Activated naive CD8-positive, alpha-beta T cell treated with anti-CD3 and anti-CD28 coated beads, Interleukin-2, amount 10 ng/mL, durations not matched to agents 7 days and 5 days (primary cell): ENCODE measurements around the gene LRRC37A. TPM values are rescaled to one million over a fixed set of nuclear protein-coding genes. Genes with fewer than 3 reads are reported as not detected.
A peak's percentile ranks its signal among the peaks of the same experiment; 100 is the strongest.
"Not testable (repeated sequence)": the region's sequence is repeated elsewhere in the genome, so short reads cannot be mapped to it uniquely, and the experiment has no call there.

ENCODE experiments used
- ATAC-seq: fragments of 150-1000 bp; cut with Tn5 transposase; one replicate; pipeline ENCODE4 v1.10.0; 2021; ENCODE audit warnings: low read depth, moderate library complexity
- POLR2A ChIA-PET: fragments of 350-600 bp; sonication (Branson Sonifier 250); formaldehyde crosslinking; loops from one replicate; lab custom pipeline; 2021; ENCODE audit warnings: antibody characterized with exemption; lab: Charles Lee
- DNase-seq: peaks from one replicate; pipeline ENCODE4 v3.0.0; 2021
- H3K27ac Mint-ChIP-seq: one replicate; pipeline ENCODE4 v1.8.0; 2022; ENCODE audit warnings: mild to moderate bottlenecking, mixed read lengths
- H3K27me3 Mint-ChIP-seq: one replicate; pipeline ENCODE4 v1.8.0; 2022; ENCODE audit warnings: mild to moderate bottlenecking, moderate library complexity, mixed read lengths
- H3K36me3 Mint-ChIP-seq: one replicate; pipeline ENCODE4 v1.8.0; 2021; ENCODE audit warnings: mild to moderate bottlenecking, mixed read lengths
- H3K4me1 Mint-ChIP-seq: one replicate; pipeline ENCODE4 v1.8.0; 2021; ENCODE audit warnings: mixed read lengths
- H3K4me3 Mint-ChIP-seq: one replicate; pipeline ENCODE4 v1.8.0; 2022; ENCODE audit warnings: mild to moderate bottlenecking, moderate library complexity, mixed read lengths
- H3K9me3 Mint-ChIP-seq: one replicate; pipeline ENCODE4 v1.8.0; 2021; ENCODE audit warnings: mixed read lengths
- total RNA-seq, 2 experiments: library from RNA; stranded (reverse); gene quantifications; one replicate each; pipeline ENCODE4 v1.2.3, GENCODE V29; 2021

LRRC37A gene
- 1 to 10 TPM; 7.6 to 7.7 TPM for total RNA-seq

DNA sequence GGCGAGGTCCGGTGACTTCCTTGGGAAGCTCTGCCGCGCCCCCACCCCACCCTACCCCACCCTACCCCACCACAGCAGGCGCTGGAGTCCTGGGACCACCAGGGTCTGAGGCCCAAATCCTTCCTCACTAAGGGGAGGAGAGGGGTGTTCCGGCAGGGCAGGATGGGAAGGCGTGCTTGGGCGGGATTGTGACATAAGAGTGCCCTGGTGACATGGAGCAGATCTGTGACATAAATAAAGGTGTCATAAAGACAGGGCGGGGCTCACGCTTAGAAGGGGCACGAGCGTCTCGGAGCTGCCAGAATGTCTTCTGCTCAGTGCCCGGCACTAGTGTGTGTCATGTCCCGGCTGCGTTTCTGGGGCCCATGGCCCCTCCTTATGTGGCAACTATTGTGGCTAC, at the start of gene LRRC37A:
Gene LRRC37A (plus strand): TSS at position 301 of the 400 bp plus-strand sequence. CDS start 3 bp downstream, at position 304.
- POLR2A ChIA-PET, DNase-seq, H3K4me3 Mint-ChIP-seq, H3K27me3 Mint-ChIP-seq, H3K36me3 Mint-ChIP-seq, H3K9me3 Mint-ChIP-seq, H3K4me1 Mint-ChIP-seq, H3K27ac Mint-ChIP-seq, ATAC-seq: not testable (repeated sequence)

DNA sequence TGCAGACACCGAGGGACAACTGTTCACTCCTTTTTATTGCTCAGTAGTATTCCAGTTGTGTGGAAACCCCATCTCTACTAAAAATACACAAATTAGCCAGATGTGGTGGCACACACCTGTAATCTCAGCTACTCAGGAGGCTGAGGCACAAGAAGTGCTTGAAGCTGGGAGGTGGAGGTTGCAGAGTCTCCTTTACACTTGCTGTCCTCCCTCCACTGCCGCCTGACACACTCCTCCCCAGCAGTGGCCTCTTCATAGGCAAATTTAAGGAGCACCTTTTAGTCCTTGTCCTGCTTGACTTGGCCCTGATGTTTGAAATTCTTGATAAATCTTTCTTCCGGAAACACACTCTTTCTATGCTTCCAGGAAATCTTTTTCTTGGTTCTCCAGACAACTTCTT, 45.8 kb upstream of the LRRC37A start:
- H3K27me3 Mint-ChIP-seq = peaks cover 14% of the 10 kb centered on the region
- DNase-seq, H3K9me3 Mint-ChIP-seq, H3K4me1 Mint-ChIP-seq, H3K4me3 Mint-ChIP-seq, POLR2A ChIA-PET, ATAC-seq, H3K36me3 Mint-ChIP-seq, H3K27ac Mint-ChIP-seq: not testable (repeated sequence)

DNA sequence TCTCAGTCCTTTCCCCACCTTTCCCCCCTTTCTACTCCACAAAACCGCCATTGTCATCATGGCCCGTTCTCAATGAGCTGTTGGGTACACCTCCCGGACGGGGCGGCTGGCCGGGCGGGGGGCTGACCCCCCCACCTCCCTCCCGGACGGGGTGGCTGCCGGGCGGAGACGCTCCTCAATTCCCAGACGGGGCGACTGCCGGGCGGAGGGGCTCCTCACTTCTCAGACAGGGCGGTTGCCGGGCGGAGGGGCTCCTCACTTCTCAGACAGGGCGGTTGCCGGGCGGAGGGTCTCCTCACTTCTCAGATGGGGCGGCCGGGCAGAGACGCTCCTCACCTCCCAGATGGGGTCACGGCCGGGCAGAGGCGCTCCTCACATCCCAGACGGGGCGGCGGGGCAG, 42.1 kb upstream of the LRRC37A start:
- H3K4me1 Mint-ChIP-seq, H3K36me3 Mint-ChIP-seq, H3K27ac Mint-ChIP-seq, ATAC-seq, H3K4me3 Mint-ChIP-seq, POLR2A ChIA-PET, H3K9me3 Mint-ChIP-seq, DNase-seq: not testable (repeated sequence)
- H3K27me3 Mint-ChIP-seq = peaks cover 10% of the 10 kb centered on the region

DNA sequence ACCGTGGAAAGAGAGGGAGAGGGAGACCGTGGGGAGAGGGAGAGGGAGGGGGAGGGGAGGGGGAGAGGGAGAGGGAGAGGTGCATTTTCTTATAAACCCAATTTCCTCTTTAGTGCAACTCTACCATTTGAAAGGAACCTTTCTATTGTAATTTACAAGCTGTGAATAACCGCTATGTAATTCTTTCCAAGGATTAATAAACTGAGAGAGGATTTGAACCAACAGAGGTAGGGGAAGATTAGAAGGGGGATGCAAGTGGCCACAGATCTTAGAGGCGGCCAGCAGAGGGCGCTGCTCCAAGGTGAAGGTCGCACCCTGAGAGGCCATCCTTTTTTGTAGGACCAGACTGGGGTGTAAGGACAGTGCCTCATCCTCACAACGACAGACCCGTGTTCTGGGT, 41.2 kb upstream of the LRRC37A start:
- POLR2A ChIA-PET, H3K27me3 Mint-ChIP-seq, H3K36me3 Mint-ChIP-seq, H3K27ac Mint-ChIP-seq, H3K4me1 Mint-ChIP-seq, H3K9me3 Mint-ChIP-seq, H3K4me3 Mint-ChIP-seq: not testable (repeated sequence)
- DNase-seq (peak; percentile 89), ATAC-seq (peak; percentile 95)

DNA sequence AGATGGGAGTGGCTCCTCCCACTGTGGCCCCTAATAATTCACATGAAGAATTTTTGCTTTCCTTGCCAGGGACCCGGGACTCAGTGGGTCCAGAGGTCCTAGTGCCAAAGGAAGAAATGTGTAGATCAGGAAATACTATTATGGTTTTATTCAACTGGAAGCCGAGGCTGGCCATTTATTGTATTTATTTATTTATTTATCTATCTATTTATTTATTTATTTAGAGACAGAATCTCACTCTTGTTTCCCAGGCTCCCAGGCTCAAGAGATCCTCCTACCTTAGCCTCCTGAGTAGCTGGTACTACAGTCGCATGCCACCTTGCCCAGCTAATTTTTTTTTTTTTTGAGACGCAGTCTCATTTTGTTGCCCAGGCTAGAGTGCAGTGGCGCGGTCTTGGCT, 40.7 kb upstream of the LRRC37A start:
- ATAC-seq, H3K27ac Mint-ChIP-seq, H3K4me1 Mint-ChIP-seq, H3K27me3 Mint-ChIP-seq, H3K4me3 Mint-ChIP-seq, POLR2A ChIA-PET, H3K36me3 Mint-ChIP-seq, H3K9me3 Mint-ChIP-seq, DNase-seq: not testable (repeated sequence)

DNA sequence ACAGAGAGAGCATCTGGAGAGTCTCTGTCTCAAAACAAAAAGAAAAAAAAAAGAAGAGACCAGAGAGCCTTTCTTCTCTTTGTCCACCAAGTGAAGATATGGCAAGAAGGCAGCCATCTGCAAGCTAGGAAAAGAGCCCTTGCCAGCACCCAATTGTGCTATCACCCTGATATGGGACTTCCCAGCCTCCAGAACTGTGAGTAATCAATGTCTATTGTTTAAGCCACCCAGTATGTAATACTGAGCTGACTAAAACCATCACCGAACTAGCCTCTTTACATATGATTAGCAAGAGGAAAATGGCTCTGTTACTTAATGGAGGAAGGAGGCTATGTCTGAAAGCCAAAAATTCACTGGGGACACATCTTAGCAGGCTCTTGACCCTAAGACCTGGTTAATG, 38.6 kb upstream of the LRRC37A start:
- ATAC-seq, H3K36me3 Mint-ChIP-seq, H3K4me3 Mint-ChIP-seq, DNase-seq, H3K27ac Mint-ChIP-seq, H3K9me3 Mint-ChIP-seq, H3K27me3 Mint-ChIP-seq, H3K4me1 Mint-ChIP-seq, POLR2A ChIA-PET: not testable (repeated sequence)

DNA sequence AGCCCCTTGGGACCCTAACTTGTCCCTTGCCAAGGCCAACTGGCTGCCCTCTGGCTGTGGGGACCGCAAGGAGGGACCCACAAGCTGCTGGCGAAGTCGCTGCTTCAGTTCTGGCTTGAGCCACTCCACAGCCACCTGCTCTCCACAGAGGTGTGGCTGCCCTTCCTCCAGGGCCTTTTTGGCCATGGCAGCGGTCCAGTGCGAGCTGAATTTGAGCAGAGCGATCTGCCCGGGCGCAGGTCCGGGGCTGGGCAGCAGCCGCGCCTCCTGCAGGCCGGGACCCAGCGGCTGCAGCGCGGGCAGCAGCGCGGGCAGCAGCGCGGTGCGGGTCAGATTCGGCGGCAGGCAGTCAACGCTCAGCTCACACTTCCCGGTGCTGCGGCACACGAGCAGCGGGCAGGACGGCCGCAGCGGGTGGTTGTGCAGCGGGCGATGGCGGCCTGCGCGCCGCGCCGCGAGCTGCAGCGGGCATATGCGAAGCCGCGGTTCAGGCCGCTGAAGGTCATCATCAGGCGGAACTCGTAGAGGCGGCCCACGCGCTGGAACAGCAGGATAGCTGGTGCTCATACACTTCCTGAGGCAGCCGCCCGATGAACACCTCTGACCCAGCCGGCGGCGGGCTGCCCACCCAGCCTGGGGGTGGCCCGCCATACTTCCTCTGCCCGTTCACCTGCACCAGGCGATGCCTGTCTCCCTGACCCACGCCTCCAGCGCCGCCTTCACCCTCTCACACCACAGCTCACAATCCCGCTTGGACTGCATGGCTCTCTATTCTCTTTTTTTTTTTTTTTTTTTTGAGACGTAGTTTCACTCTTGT, 34.9 kb upstream of the LRRC37A start:
- Mint-ChIP-seq H3K4me1 (peaks cover 16% of the 10 kb centered on the region), H3K27me3 (peaks cover 30% of the 10 kb centered on the region), H3K4me3 (peak overlapping the region; percentile 73)
- DNase-seq (peak; percentile 60), ATAC-seq (peak; percentile 56)
- POLR2A ChIA-PET = interaction anchor here (0.6 to 1.4 kb wide), 2 partner anchors 9 to 674 kb away, joined by 3 to 4 read pairs; no protein-coding TSS in a partner anchor
- not testable (repeated sequence) for H3K9me3 Mint-ChIP-seq, H3K27ac Mint-ChIP-seq, H3K36me3 Mint-ChIP-seq

DNA sequence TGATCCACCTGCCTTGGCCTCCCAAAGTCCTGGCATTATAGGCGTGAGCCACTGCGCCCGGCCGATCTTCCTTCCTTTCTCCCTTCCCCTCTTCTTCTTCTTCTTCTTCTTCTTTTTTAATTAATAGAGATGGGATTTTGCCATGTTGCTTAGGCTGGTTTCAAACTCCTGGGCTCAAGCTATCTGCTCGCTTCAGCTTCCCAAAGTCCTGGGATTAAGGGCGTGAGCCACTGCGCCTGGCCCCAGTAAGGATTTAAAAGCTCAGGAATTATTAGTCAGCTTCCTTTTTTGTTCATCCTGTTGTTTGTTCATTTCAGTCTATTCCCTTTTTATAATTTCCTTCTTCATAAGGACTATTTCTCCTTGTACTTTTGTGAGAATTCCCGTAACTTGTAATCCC, 32.7 kb upstream of the LRRC37A start:
- DNase-seq = no peak
- H3K36me3 Mint-ChIP-seq = peaks cover 2% of the 10 kb centered on the region
- H3K9me3 Mint-ChIP-seq = no peaks in the 10 kb centered on the region
- H3K4me3 Mint-ChIP-seq = no peak overlapping the region
- POLR2A ChIA-PET = interaction anchor here (0.5 kb wide), 1 partner anchor 269 kb away, joined by 3 read pairs; no protein-coding TSS in a partner anchor
- H3K4me1 Mint-ChIP-seq = peaks cover 28% of the 10 kb centered on the region
- ATAC-seq = no peak
- no peak overlapping the region for H3K27ac Mint-ChIP-seq
- peaks cover 39% of the 10 kb centered on the region for H3K27me3 Mint-ChIP-seq

DNA sequence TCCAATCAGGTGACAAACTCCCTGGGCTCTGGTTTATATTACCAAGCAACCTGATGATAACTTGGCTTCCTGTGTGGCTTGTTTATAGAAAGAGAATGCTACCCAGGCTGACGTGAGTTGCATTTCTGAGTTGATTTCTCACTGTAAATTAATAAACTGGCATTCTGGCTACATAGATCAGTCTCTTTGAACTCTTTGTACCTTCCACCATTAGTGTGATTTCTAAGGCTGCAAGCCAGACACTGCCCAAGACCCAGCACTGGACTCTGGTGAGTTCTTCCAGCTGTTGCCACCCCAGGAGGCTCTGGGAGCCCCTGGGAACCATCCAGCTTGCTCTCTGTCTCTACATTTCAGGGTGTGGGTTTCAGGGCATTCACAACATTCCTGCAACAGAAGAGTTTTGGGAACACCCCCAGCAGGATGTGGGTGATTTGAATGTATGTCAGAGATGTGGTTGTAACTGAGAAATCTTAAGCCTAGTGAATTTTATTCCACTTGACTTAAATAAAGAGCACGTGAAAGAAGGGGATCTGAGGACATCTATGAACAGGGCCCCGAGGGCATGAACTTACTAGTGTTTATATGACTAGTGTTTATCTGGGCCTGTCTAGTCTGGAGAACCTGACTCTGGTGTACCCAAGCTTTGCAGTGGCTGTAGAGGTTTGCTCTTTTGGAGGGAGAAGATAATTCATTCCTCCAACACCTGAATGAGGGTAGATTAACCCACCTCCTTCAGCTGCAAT, 30.3 kb upstream of the LRRC37A start:
- peak overlapping the region; percentile 2 for H3K4me3 Mint-ChIP-seq
- no peak for ATAC-seq
- no peak for DNase-seq
- H3K27ac Mint-ChIP-seq = peak overlapping the region; percentile 15
- H3K9me3 Mint-ChIP-seq = no peaks in the 10 kb centered on the region
- H3K4me1 Mint-ChIP-seq = peaks cover 32% of the 10 kb centered on the region
- H3K36me3 Mint-ChIP-seq = peaks cover 2% of the 10 kb centered on the region
- POLR2A ChIA-PET = no interaction called here
- H3K27me3 Mint-ChIP-seq = peaks cover 60% of the 10 kb centered on the region

DNA sequence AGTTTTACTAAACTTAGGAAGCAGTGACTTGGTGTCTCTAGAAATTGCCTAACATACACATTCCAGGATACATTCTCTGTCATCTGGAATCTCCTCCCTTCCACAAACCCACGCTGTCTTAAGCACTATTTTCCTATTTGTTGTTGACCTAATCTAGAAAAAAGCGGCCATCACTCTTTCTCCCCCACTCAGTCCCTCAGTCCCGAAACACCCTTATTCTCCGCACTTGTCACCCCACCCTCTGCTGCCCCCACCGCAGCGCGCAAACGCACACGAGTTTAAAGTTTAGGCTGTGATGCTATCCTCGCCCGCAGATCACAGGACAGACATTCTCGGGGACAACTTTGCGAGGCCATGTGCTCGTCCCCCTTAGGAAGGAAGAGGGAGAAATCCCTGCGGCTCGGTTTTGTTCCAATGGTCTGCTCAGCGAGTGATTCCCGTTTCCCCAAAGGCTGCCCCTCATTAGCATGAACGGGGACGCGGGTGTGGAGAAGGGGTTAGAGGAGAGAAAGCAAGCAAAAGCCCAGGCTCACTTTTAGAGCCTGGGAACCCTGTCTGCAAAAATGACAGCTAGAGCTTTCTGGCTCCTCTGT, 28.8 kb upstream of the LRRC37A start:
- H3K9me3 Mint-ChIP-seq, H3K36me3 Mint-ChIP-seq, ATAC-seq, POLR2A ChIA-PET: not testable (repeated sequence)
- Mint-ChIP-seq H3K4me1 (peaks cover 27% of the 10 kb centered on the region), H3K27me3 (peaks cover 68% of the 10 kb centered on the region), H3K4me3 (peak overlapping the region; percentile 85), H3K27ac (peak overlapping the region; percentile 53)
- peak; percentile 50 for DNase-seq

DNA sequence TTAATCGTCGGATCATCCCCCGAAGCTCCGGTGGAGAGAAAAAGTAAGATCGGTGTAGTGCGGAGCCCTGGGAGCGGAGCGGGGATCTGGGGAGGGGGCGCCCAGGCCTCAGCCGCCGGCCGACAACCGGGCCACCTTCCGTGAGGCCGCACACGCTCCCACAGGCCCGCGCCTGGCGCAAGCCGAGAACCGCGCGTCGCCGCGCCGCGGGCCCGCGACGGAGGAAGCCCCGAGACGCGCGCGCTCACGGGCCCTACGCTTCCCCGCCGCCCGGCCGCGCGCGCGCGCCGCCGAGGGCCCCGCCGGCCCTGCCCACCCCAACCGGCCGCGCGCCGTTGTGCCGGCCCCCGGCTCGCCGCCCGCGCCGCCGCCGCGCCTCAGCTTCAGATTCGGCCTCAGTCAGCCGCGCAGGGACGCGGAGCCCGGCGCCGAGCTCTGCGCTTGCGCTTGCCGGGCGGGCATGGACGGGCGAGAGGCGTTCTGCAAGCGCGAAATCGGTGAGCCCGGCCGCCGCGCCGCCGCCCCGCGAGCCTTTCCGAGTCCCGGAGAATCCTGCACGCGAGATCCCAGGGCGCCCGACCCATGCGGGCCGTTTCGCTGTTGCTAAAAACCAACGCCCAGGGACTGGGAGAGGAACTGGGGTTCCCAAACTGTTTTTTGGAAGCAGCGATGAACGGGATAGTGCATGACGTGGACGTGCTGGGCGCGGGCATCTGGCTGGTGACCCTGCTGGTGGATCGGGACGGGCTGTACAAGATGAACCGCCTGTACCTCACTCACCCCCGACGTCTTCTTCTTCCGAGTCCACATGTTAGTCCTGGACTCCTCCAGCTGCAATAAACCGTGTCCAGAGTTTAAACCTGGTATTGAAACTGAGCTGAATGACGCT, 28.0 kb upstream of the LRRC37A start:
- Mint-ChIP-seq H3K9me3 (no peaks in the 10 kb centered on the region), H3K4me3 (peak overlapping the region; percentile 85), H3K36me3 (no peaks in the 10 kb centered on the region), H3K27me3 (peaks cover 68% of the 10 kb centered on the region), H3K27ac (peak overlapping the region; percentile 59), H3K4me1 (peaks cover 27% of the 10 kb centered on the region)
- peak; percentile 87 for DNase-seq
- POLR2A ChIA-PET = interaction anchor here (1.6 kb wide), 1 partner anchor 74 kb away, joined by 5 read pairs; the partner anchor contains the start of gene KANSL1
- peak; percentile 78 for ATAC-seq

DNA sequence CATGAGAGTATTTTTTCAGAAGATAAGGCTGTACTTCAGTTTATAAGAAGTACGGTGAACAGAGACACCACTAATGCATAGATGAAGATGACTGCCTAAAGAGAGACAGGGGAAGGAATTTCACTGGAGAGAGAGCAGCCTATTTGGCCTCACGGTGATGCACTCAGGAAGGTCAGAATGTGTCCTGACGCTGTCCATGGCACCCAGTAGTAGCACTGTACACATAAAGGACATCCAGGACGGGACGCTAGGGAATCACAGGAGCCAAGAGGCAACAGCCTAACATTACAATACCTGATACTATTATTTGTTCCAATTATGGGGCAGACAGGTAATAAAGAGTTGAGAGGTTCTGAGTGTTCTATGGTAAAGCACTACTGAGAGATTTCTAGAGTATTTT, 24.9 kb upstream of the LRRC37A start:
- Mint-ChIP-seq H3K36me3 (no peaks in the 10 kb centered on the region), H3K9me3 (no peaks in the 10 kb centered on the region), H3K4me3 (no peak overlapping the region), H3K4me1 (peaks cover 16% of the 10 kb centered on the region), H3K27ac (no peak overlapping the region), H3K27me3 (peaks cover 74% of the 10 kb centered on the region)
- POLR2A ChIA-PET = no interaction called here
- no peak for DNase-seq
- no peak for ATAC-seq
